UCSD-AML1 (cell line): ENCODE results near the gene OSBPL9.
"Not testable (repeated sequence)": the region's sequence is repeated elsewhere in the genome, so short reads cannot be mapped to it uniquely, and the experiment has no call there.

Source experiments
- DNase-seq: peaks from one replicate; lab custom pipeline; 2025; ENCODE audit not compliant: unreplicated experiment; lab: John Stamatoyannopoulos, UW

The OSBPL9 gene

GRCh38 chr1:51780927-51781326 is 164.0 kb downstream of the OSBPL9 start:
- no peak for DNase-seq

GRCh38 chr1:51784997-51785421 is 168.1 kb downstream of the OSBPL9 start:
- DNase-seq: no peak

GRCh38 chr1:51788938-51789337 is 172.0 kb downstream of the OSBPL9 start:
- DNase-seq: no peak

GRCh38 chr1:51789342-51789741 is 172.4 kb downstream of the OSBPL9 start:
- DNase-seq: no peak

- DNase-seq: no peak
These were observed 173.5 kb downstream of the OSBPL9 start for GRCh38 chr1:51790385-51790784.

GRCh38 chr1:51791888-51792287 is 175.0 kb downstream of the OSBPL9 start:
- DNase-seq: no peak

GRCh38 chr1:51792864-51793263 is 176.0 kb downstream of the OSBPL9 start:
- DNase-seq: peak; percentile 16

GRCh38 chr1:51794260-51794659 is 177.4 kb downstream of the OSBPL9 start:
- DNase-seq: no peak

GRCh38 chr1:51794868-51795267 is 178.0 kb downstream of the OSBPL9 start:
- no peak for DNase-seq

GRCh38 chr1:51799372-51799771 is 182.5 kb downstream of the OSBPL9 start:
- no peak for DNase-seq

- DNase-seq: no peak
These were observed 197.6 kb downstream of the OSBPL9 start for GRCh38 chr1:51814513-51814912.

GRCh38 chr1:51818487-51818886 is 201.6 kb downstream of the OSBPL9 start:
- DNase-seq: no peak

GRCh38 chr1:51819021-51819420 is 202.1 kb downstream of the OSBPL9 start:
- DNase-seq: not testable (repeated sequence)

- no peak for DNase-seq
These were observed 202.9 kb downstream of the OSBPL9 start for GRCh38 chr1:51819810-51820209.

- DNase-seq: no peak
These were observed 212.2 kb downstream of the OSBPL9 start for GRCh38 chr1:51829058-51829457.

- no peak for DNase-seq
These were observed 216.8 kb downstream of the OSBPL9 start for GRCh38 chr1:51833700-51834099.

- DNase-seq: no peak
These were observed 220.4 kb downstream of the OSBPL9 start for GRCh38 chr1:51837243-51837642.
